PC-9 (cell line): ENCODE measurements around the gene TSSK6. TPM values are rescaled to one million over a fixed set of nuclear protein-coding genes. Genes with fewer than 3 reads are reported as not detected.

ENCODE experiments used
- BruUV-seq: library from RNA; stranded (reverse); fragments of 400-500 nt; replicated peaks from 2 replicates; lab custom pipeline; 2021; lab: Mats Ljungman, UMichigan
- CTCF ChIA-PET: fragments of 300-600 bp; sonication (Branson Sonifier 250); formaldehyde crosslinking; loops from one replicate; lab custom pipeline; 2022; ENCODE audit warnings: antibody characterized with exemption; lab: Charles Lee
- POLR2A ChIA-PET: fragments of 300-600 bp; sonication (Branson Sonifier 250); formaldehyde crosslinking; loops from one replicate; lab custom pipeline; 2022; ENCODE audit warnings: antibody characterized with exemption; ENCODE audit not compliant: unreplicated experiment; lab: Charles Lee
- DNase-seq, 2 experiments: peaks; one replicate each; pipeline versions ENCODE4 v3.0.0 to v3.0.0-alpha.2; 2015 to 2022; ENCODE audit warnings: mixed read lengths in 1 of 2
- H2AFZ ChIP-seq: fragments of 200-600 bp; sonication (generic); 2 replicates; pipeline ENCODE4 v1.8.1; 2017; ENCODE audit warnings: antibody characterized with exemption
- H3F3A ChIP-seq: fragments of 200-600 bp; sonication (generic); 2 replicates; pipeline ENCODE4 v1.8.1; 2017; ENCODE audit warnings: antibody characterized with exemption, mild to moderate bottlenecking, low read depth; ENCODE audit not compliant: insufficient read depth
- H3K27ac ChIP-seq: fragments of 200-600 bp; sonication (generic); 2 replicates; pipeline ENCODE4 v1.6.1; 2016; ENCODE audit warnings: mixed run types
- H3K27me3 ChIP-seq: fragments of 200-600 bp; sonication (generic); 2 replicates; pipeline ENCODE4 v1.6.1; 2016; ENCODE audit warnings: low read depth, mixed run types; ENCODE audit not compliant: insufficient read depth
- H3K36me3 ChIP-seq: fragments of 200-600 bp; sonication (generic); 2 replicates; pipeline ENCODE4 v1.6.1; 2016; ENCODE audit warnings: low read depth, mixed run types
- H3K4me1 ChIP-seq: fragments of 200-600 bp; sonication (generic); replicated peaks from 2 replicates; pipeline ENCODE4 v1.6.1; 2016; ENCODE audit warnings: mixed run types; ENCODE audit not compliant: insufficient read depth
- H3K4me2 ChIP-seq: fragments of 200-600 bp; sonication (generic); 2 replicates; pipeline ENCODE4 v1.6.1; 2017; ENCODE audit warnings: mixed run types
- H3K4me3 ChIP-seq: fragments of 200-600 bp; sonication (generic); 2 replicates; pipeline ENCODE4 v1.6.1; 2016; ENCODE audit warnings: mixed run types
- H3K79me2 ChIP-seq: fragments of 200-600 bp; sonication (generic); 2 replicates; pipeline ENCODE4 v1.6.1; 2017; ENCODE audit warnings: low read depth, mixed run types
- H3K9me2 ChIP-seq: fragments of 200-600 bp; sonication (generic); 2 replicates; pipeline ENCODE4 v1.8.1; 2017; ENCODE audit warnings: mild to moderate bottlenecking; ENCODE audit not compliant: insufficient read depth
- H3K9me3 ChIP-seq: fragments of 200-600 bp; sonication (generic); 2 replicates; pipeline ENCODE4 v1.8.1; 2016; ENCODE audit warnings: low read depth; ENCODE audit not compliant: insufficient read depth
- H4K20me1 ChIP-seq: fragments of 200-600 bp; sonication (generic); 2 replicates; pipeline ENCODE4 v1.8.1; 2017; ENCODE audit not compliant: insufficient read depth
- EZH2 ChIP-seq: fragments of 200-600 bp; sonication (generic); IDR thresholded peaks from 2 replicates; pipeline ENCODE4 v1.8.0; 2017; ENCODE audit warnings: antibody characterized with exemption, low read depth
- intact Hi-C: fragments of 100-400 bp; cut with micrococcal nuclease; formaldehyde crosslinking; loops from one replicate; pipeline ENCODE4 v1.10.0; 2022; ENCODE audit not compliant: unreplicated experiment
- total RNA-seq: library from RNA; stranded (reverse); gene quantifications from 2 replicates; pipeline ENCODE4 v1.2.3, GENCODE V29; 2021
- TF ChIP-seq, protein P1 (sequence below): fragments of 200-600 bp; sonication (generic); conservative IDR thresholded peaks from 2 replicates; pipeline ENCODE4 v1.6.1; 2017; ENCODE audit warnings: mixed run types, antibody characterized with exemption, mild to moderate bottlenecking, moderate library complexity

The TSSK6 gene
- total RNA-seq, 1 experiment from 2014 or later = 2.0 TPM

DNA sequence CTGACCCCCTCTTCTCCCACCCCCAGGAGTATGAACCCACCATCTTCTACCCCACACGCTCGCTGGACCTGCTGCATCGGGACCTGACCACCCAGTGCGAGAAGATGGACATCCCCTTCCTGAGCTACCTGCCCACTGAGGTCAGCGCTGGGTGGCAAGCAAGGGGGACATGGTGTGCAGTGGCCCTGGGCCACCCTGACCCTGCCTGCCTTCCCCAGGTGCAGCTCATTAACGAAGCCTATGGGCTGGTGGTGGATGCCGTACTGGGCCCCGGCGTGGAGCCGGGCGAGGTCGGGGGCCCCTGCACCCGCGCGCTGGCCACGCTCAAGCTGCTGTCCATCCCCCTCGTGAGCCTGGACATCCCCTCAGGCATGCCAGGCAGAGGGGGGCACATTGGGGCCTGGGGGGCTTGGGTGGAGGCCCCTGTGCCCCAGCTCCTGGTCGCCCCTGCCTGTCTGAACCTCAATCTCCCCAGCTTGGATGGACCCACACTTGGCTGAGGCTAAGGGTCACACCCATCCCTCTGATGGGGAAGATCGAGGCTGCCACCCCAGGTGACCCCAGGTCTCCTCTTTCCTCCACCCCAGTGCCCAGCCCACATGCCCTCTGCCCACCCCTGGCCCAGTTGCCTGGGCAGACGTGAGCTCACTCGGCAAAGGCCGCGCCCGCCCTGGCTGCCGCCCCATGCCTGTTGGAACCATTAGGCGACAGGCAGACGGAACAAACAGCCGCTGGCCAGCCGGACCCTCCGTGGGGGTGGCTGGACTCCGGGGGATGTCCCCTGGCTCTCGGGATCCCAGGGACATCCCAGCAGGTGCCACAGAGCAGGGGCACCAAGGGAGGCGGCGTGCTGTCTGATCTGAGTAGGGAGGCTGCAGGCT, 20.2 kb upstream of the TSSK6 start:
- no peak overlapping the region for H3K4me2 ChIP-seq
- no peaks in the 10 kb centered on the region for H3K27me3 ChIP-seq
- ChIA-PET POLR2A (no interaction called here), CTCF (no interaction called here)
- H2AFZ ChIP-seq = no peak overlapping the region
- H3F3A ChIP-seq = peaks cover 59% of the 10 kb centered on the region
- H3K9me2 ChIP-seq = no peaks in the 10 kb centered on the region
- DNase-seq = no peak
- TF ChIP-seq EZH2 = no peak
- TF ChIP-seq, protein P1, sequence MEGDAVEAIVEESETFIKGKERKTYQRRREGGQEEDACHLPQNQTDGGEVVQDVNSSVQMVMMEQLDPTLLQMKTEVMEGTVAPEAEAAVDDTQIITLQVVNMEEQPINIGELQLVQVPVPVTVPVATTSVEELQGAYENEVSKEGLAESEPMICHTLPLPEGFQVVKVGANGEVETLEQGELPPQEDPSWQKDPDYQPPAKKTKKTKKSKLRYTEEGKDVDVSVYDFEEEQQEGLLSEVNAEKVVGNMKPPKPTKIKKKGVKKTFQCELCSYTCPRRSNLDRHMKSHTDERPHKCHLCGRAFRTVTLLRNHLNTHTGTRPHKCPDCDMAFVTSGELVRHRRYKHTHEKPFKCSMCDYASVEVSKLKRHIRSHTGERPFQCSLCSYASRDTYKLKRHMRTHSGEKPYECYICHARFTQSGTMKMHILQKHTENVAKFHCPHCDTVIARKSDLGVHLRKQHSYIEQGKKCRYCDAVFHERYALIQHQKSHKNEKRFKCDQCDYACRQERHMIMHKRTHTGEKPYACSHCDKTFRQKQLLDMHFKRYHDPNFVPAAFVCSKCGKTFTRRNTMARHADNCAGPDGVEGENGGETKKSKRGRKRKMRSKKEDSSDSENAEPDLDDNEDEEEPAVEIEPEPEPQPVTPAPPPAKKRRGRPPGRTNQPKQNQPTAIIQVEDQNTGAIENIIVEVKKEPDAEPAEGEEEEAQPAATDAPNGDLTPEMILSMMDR = no peak
- intact Hi-C loops = loop anchor here (10.0 kb wide), 1 partner anchor 239 kb away; no protein-coding TSS in a partner anchor
- H3K27ac ChIP-seq = no peak overlapping the region
- H4K20me1 ChIP-seq = peaks cover 5% of the 10 kb centered on the region; the same call in 1 of the 2 replicates
- H3K4me3 ChIP-seq = no peak overlapping the region
- H3K79me2 ChIP-seq = no peaks in the 10 kb centered on the region
- BruUV-seq = no TSS peak
- H3K36me3 ChIP-seq = no peaks in the 10 kb centered on the region
- no peaks in the 10 kb centered on the region for H3K4me1 ChIP-seq
- H3K9me3 ChIP-seq = no peaks in the 10 kb centered on the region

GRCh38 chr19:19534556-19535265, 19.4 kb upstream of the TSSK6 start:
- no peak overlapping the region for H2AFZ ChIP-seq
- intact Hi-C loops = loop anchor here (5.0 to 10.0 kb wide), 2 partner anchors 240 to 743 kb away; no protein-coding TSS in a partner anchor
- no peak for DNase-seq

DNA sequence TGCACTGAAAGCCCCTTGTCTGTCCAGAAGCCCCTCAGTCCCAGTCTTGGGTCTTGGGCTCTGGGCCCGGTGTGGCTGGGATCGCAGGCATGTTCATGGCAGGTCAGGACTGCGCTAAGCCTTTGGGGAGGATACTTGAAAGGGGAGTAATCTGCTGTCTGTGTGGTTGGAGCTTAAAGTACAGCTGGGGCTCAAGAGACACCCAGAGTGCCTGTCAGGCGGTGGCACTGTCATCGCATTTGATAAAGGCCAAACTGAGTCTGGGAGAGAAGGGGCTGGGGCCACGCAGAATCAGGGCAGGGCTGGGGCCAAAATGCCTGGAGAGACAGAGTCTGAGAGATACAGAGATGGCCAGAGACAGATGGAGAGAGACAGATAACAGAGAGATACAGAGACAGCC, 18.5 kb upstream of the TSSK6 start:
- intact Hi-C loops = loop anchor here (5.0 to 10.0 kb wide), 2 partner anchors 241 to 743 kb away; no protein-coding TSS in a partner anchor
- no peak for DNase-seq
- TF ChIP-seq, protein P1 = no peak
- TF ChIP-seq EZH2 = no peak
- no peaks in the 10 kb centered on the region for H3K9me2 ChIP-seq
- CTCF ChIA-PET = no interaction called here
- H3K27me3 ChIP-seq = no peaks in the 10 kb centered on the region
- no peaks in the 10 kb centered on the region for H3K79me2 ChIP-seq
- H3K27ac ChIP-seq = no peak overlapping the region
- H3K4me1 ChIP-seq = no peaks in the 10 kb centered on the region
- H2AFZ ChIP-seq = no peak overlapping the region
- H3F3A ChIP-seq = peaks cover 51% of the 10 kb centered on the region
- POLR2A ChIA-PET = no interaction called here
- BruUV-seq = TSS peak; percentile 12
- H3K4me3 ChIP-seq = no peak overlapping the region
- H3K4me2 ChIP-seq = no peak overlapping the region
- no peaks in the 10 kb centered on the region for H3K36me3 ChIP-seq
- no peaks in the 10 kb centered on the region for H3K9me3 ChIP-seq
- H4K20me1 ChIP-seq = peaks cover 5% of the 10 kb centered on the region; the same call in 1 of the 2 replicates

More at GRCh38 chr19:19534556-19535265, 19.4 kb upstream of the TSSK6 start:
- no peaks in the 10 kb centered on the region for H3K9me2 ChIP-seq
- H3K27me3 ChIP-seq = no peaks in the 10 kb centered on the region
- H3K27ac ChIP-seq = no peak overlapping the region
- no peak overlapping the region for H3K4me3 ChIP-seq
- H3F3A ChIP-seq = peaks cover 57% of the 10 kb centered on the region
- no peaks in the 10 kb centered on the region for H3K9me3 ChIP-seq
- no peak for TF ChIP-seq EZH2
- TF ChIP-seq, protein P1 = no peak
- H3K36me3 ChIP-seq = no peaks in the 10 kb centered on the region
- H4K20me1 ChIP-seq = peaks cover 5% of the 10 kb centered on the region; the same call in 1 of the 2 replicates
- no TSS peak for BruUV-seq
- no peaks in the 10 kb centered on the region for H3K4me1 ChIP-seq
- no peaks in the 10 kb centered on the region for H3K79me2 ChIP-seq
- CTCF ChIA-PET = no interaction called here
- H3K4me2 ChIP-seq = no peak overlapping the region
- POLR2A ChIA-PET = no interaction called here
